Right lobe of liver (tissue), 6 donors: ENCODE results near the gene ANKRD31. TPM values are rescaled to one million over a fixed set of nuclear protein-coding genes. Genes with fewer than 3 reads are reported as not detected.
"Not testable (repeated sequence)": the region's sequence is repeated elsewhere in the genome, so short reads cannot be mapped to it uniquely, and the experiment has no call there.

Experiments
- ATAC-seq, 4 donors: fragments of 200-7000 bp; cut with Tn5 transposase; one replicate each; pipeline ENCODE4 v1.9.1; 2020; ENCODE audit warnings: mild to moderate bottlenecking in 4 of 4, moderate library complexity in 4 of 4
- DNase-seq, 3 donors: peaks; one replicate each; pipeline ENCODE4 v3.0.0-alpha.2; 2020
- H3K27ac ChIP-seq, 3 donors: fragments of 200-600 bp; one replicate each; pipeline ENCODE4 v1.8.0; 2022
- H3K27me3 ChIP-seq, 2 donors: fragments of 200-600 bp; one replicate each; pipeline ENCODE4 v1.8.0; 2022
- H3K36me3 ChIP-seq, 4 donors: fragments of 200-600 bp; sonication (generic) in 1 of 4; one replicate each; pipeline versions ENCODE4 v1.5.1 to v1.8.0; 2017 to 2022; ENCODE audit warnings: control low read depth in 1 of 4
- H3K4me1 ChIP-seq, 4 donors: fragments of 200-600 bp; sonication (generic) in 1 of 4; one replicate each; pipeline versions ENCODE4 v1.5.1 to v1.8.0; 2017 to 2022; ENCODE audit warnings: control low read depth in 1 of 4
- H3K4me3 ChIP-seq, 3 donors: fragments of 200-600 bp; one replicate each; pipeline ENCODE4 v1.8.0; 2022
- H3K9me3 ChIP-seq, 4 donors: fragments of 200-600 bp; sonication (generic) in 1 of 4; one replicate each; pipeline versions ENCODE4 v1.5.1 to v1.8.0; 2017 to 2022; ENCODE audit warnings: control low read depth in 1 of 4
- POLR2A ChIP-seq: fragments of 450-650 bp; IDR thresholded peaks from one replicate; pipeline ENCODE4 v1.6.1; 2017; ENCODE audit warnings: antibody characterized with exemption, mild to moderate bottlenecking
- WGBS: methylation state at CpG from one replicate; pipeline ENCODE4 v1.1.6; 2018; ENCODE audit warnings: low coverage, low lambda C conversion rate; ENCODE audit not compliant: insufficient coverage; ENCODE audit errors: missing lambda C conversion rate; 5-methylcytosine and 5-hydroxymethylcytosine counted together
- intact Hi-C, 2 donors: fragments of 100-400 bp; cut with DNase I; formaldehyde crosslinking; loops; one replicate each; pipeline versions ENCODE4 v1.11.2 to v1.14.1; 2022
- total RNA-seq, 6 experiments: library from RNA; depleted of rRNA in 2 of 6; stranded (reverse); fragments of >200 nt in 2 of 6; fragmentation: NEBNext Ultra II Directional in 3 of 6; extraction: Animal tissue kit (Norgen Biotek cat#: 25700) in 3 of 6; gene quantifications; one replicate each; pipeline versions ENCODE4 v1.1.0 to v1.2.4, GENCODE V29; 2016 to 2023
- TF ChIP-seq, protein P1 (sequence below), 4 donors: fragments of 200-600 bp in 3 of 4; fragments of 450-650 bp in 1 of 4; IDR thresholded peaks; one replicate each; pipeline versions ENCODE4 v1.5.1 to v1.8.0; 2016 to 2022; ENCODE audit warnings: antibody characterized with exemption in 4 of 4, mild to moderate bottlenecking in 2 of 4
- donor health status: DM: no; HTN: yes; CAD: no.
- donor health status: DM: no; HTN: no; CAD: no.
- donor health status: DM: no; HTN: no; CAD: no.
- donor health status: DM: no; HTN: yes; CAD: no.
- donor health status: DM: no; HTN: yes; CAD: no.

ANKRD31 gene
- total RNA-seq, 6 experiments from 2014 or later = 0.02 to 0.15 (median 0.12) TPM; not detected in 1

DNA sequence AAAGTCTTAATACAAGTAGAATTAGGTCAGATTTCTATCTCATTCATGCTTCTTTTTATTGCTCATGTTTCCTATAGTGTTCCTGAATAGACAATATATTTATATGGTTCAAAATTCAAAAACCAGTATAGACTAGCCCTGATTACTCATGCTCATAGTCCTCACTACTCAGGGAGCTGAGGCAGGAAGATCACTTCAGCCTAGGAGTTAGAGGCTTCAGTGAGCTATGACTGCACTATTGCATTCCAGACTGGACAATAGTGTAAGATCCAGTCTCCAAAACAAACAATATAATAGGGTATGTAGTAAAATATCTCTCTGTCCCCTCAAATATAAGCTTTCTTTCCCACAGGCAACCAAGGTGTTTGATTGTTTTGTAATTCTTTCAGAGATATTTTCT, 2.4 kb downstream of the ANKRD31 start:
- no peak overlapping the region for H3K4me3 ChIP-seq
- H3K36me3 ChIP-seq = no peaks in the 10 kb centered on the region
- H3K27me3 ChIP-seq = no peaks in the 10 kb centered on the region
- intact Hi-C loops = no loop called here
- H3K27ac ChIP-seq = no peak overlapping the region
- H3K4me1 ChIP-seq = peaks cover 0 to 10% (median 0%) of the 10 kb centered on the region in 4 donors
- no peaks in the 10 kb centered on the region for H3K9me3 ChIP-seq
- no peak for ATAC-seq
- DNase-seq = no peak
- TF ChIP-seq POLR2A = no peak
- TF ChIP-seq, protein P1, sequence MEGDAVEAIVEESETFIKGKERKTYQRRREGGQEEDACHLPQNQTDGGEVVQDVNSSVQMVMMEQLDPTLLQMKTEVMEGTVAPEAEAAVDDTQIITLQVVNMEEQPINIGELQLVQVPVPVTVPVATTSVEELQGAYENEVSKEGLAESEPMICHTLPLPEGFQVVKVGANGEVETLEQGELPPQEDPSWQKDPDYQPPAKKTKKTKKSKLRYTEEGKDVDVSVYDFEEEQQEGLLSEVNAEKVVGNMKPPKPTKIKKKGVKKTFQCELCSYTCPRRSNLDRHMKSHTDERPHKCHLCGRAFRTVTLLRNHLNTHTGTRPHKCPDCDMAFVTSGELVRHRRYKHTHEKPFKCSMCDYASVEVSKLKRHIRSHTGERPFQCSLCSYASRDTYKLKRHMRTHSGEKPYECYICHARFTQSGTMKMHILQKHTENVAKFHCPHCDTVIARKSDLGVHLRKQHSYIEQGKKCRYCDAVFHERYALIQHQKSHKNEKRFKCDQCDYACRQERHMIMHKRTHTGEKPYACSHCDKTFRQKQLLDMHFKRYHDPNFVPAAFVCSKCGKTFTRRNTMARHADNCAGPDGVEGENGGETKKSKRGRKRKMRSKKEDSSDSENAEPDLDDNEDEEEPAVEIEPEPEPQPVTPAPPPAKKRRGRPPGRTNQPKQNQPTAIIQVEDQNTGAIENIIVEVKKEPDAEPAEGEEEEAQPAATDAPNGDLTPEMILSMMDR (IDR thresholded peaks at IDR 0.05) = no peak

DNA sequence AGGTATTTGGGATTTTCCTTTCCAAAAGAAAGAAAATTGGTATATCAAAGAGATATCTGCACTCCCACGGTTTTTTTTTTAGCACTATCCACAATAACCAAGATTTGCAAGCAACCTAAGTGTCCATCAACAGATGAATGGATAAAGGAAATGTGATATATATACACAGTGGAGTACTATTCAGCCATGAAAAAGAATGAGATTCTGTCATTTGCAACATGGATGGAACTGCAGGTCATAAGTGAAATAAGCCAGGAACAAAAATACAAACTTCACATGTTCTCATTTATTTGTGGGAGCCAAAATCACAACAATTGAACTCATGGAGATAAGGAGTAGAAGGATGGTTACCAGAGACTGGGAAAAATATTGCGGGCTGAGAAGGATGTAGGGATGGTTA, 9.8 kb downstream of the ANKRD31 start:
- ATAC-seq = no peak
- TF ChIP-seq, protein P1 (IDR thresholded peaks at IDR 0.05) = no peak
- no peak for TF ChIP-seq POLR2A
- intact Hi-C loops = no loop called here
- Histone ChIP-seq H3K9me3 (no peaks in the 10 kb centered on the region), H3K27me3 (no peaks in the 10 kb centered on the region), H3K4me1 (no peaks in the 10 kb centered on the region), H3K4me3 (no peak overlapping the region), H3K27ac (no peak overlapping the region), H3K36me3 (no peaks in the 10 kb centered on the region)
- 63% methylated on average over 2 of the region's 2 CpGs for WGBS
- DNase-seq = no peak

DNA sequence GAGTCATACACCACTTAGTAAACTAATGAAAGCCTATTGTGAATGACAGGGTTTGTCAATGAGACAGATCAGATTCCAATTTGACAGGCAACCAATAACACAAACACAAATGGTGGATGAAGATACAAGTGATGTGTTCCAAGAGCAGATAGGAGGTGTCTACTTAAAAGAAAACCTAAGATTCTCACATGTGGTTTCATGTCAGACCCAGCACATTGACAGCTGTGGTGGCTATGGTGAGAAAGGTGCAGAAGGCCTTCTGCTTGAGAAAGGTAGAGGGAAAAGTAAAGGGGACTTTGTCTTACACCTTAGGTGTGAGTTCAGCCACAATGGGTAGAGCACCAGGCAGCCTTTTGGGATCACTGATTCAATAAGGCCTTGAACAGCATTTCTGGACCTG, 11.2 kb downstream of the ANKRD31 start:
- Histone ChIP-seq H3K4me1 (no peaks in the 10 kb centered on the region), H3K4me3 (no peak overlapping the region), H3K27me3 (no peaks in the 10 kb centered on the region), H3K9me3 (no peaks in the 10 kb centered on the region), H3K27ac (no peak overlapping the region), H3K36me3 (no peaks in the 10 kb centered on the region)
- ATAC-seq (no peak), DNase-seq (no peak)
- TF ChIP-seq POLR2A = no peak
- TF ChIP-seq, protein P1 (IDR thresholded peaks at IDR 0.05) = no peak
- intact Hi-C loops = no loop called here

DNA sequence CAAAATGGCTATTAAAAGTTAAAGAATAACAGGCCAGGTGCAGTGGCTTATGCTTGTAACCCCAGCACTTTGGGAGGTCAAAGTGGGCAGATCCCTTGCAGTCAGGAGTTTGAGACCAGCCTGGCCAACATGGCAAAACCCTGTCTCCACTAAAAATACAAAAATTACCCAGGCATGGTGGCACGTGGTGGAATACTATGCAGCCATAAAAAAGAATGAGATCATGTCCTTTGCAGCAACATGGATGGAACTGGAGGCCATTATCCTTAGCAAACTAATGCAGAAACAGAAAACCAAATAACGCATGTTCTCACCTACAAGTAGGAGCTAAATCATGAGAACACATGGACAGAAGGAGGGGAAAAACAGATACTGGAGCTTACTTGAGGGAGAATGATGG, 15.9 kb downstream of the ANKRD31 start:
- H3K27me3 ChIP-seq, H3K36me3 ChIP-seq, intact Hi-C loops, DNase-seq, H3K27ac ChIP-seq, H3K9me3 ChIP-seq, ATAC-seq, H3K4me1 ChIP-seq, H3K4me3 ChIP-seq: not testable (repeated sequence)
- WGBS = 69% methylated on average over 2 of the region's 2 CpGs

DNA sequence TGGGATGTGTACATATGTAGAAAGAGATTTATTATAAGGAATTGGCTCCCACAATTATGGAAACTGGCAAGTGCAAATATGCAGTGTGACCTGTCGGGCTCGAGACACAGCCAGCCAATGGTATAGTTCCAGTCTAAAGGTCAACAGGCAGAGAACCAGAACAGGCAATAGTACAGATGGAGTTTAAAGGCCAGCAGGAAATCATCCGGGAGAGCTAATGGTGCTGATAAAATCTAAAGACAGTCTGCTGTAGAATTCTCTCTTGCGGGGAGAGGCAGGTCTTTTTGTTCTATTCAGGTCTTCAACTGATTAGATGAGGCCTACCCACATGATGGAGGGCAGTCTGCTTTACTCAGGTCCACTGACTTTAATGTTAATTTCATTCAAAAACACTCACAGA, 21.8 kb downstream of the ANKRD31 start:
- H3K4me1 ChIP-seq = no peaks in the 10 kb centered on the region
- no peaks in the 10 kb centered on the region for H3K36me3 ChIP-seq
- no peaks in the 10 kb centered on the region for H3K9me3 ChIP-seq
- no peak overlapping the region for H3K27ac ChIP-seq
- ATAC-seq = peak in 3 of 4 donors; percentile 42 to 72 (median 57)
- intact Hi-C loops = no loop called here
- H3K27me3 ChIP-seq = no peaks in the 10 kb centered on the region
- DNase-seq = no peak
- H3K4me3 ChIP-seq = no peak overlapping the region
- TF ChIP-seq POLR2A = no peak
- TF ChIP-seq, protein P1 (IDR thresholded peaks at IDR 0.05) = no peak
- WGBS = 53% methylated on average over 4 of the region's 4 CpGs
